ENCODE data around the gene ATF5. TPM values are rescaled to one million over a fixed set of nuclear protein-coding genes. Genes with fewer than 3 reads are reported as not detected.

Gene ATF5
- total RNA-seq (2022; extraction: Qiagen RNA extraction; ENCODE audit: low read depth) = 47.7 to 59.0 TPM (median 52.0 TPM) in 5 replicates

GRCh38 chr19:49929121-49929610 is at the start of gene ATF5, which contains the start of gene NUP62:
Gene ATF5 (plus strand): TSS chr19:49929205. CDS start chr19:49930851, 1,646 bp downstream.
Gene NUP62 (minus strand): TSS chr19:49929504. CDS start chr19:49909807, 19,697 bp downstream.

GRCh38 chr19:49896863-49897621 is 32.0 kb upstream of the ATF5 start, which contains the start of gene IL4I1:
Gene IL4I1 (minus strand): TSS chr19:49896887. CDS start chr19:49896160, 727 bp downstream.

GRCh38 chr19:49960980-49961379 is 32.0 kb downstream of the ATF5 start, which contains the start of gene SIGLEC11:
Gene SIGLEC11 (minus strand): TSS chr19:49961172. CDS start chr19:49961081, 91 bp downstream.

Other genes starting within 250 kb of the ATF5 start
- gene ADM5, start 239.6 kb upstream of the ATF5 start, total RNA-seq (2022; extraction: Qiagen RNA extraction; ENCODE audit: low read depth) = 4.0 to 7.6 TPM (median 5.7 TPM) in 5 replicates
- 11.6 to 14.6 TPM (median 13.4 TPM) in 5 replicates for gene CPT1C, start 238.1 kb upstream of the ATF5 start, total RNA-seq (2022; extraction: Qiagen RNA extraction; ENCODE audit: low read depth)
- gene TSKS, start 165.9 kb upstream of the ATF5 start, total RNA-seq (2022; extraction: Qiagen RNA extraction; ENCODE audit: low read depth) = 0.06 TPM in 1 of 5 replicates, not detected in the others
- gene AP2A1, start 162.2 kb upstream of the ATF5 start, total RNA-seq (2022; extraction: Qiagen RNA extraction; ENCODE audit: low read depth) = 44.3 to 56.6 TPM (median 52.4 TPM) in 5 replicates
- 13.9 to 17.0 TPM (median 15.0 TPM) in 5 replicates for gene FUZ, start 115.9 kb upstream of the ATF5 start, total RNA-seq (2022; extraction: Qiagen RNA extraction; ENCODE audit: low read depth)
- 51.8 to 71.0 TPM (median 61.4 TPM) in 5 replicates for gene MED25, start 110.9 kb upstream of the ATF5 start, total RNA-seq (2022; extraction: Qiagen RNA extraction; ENCODE audit: low read depth)
- gene PTOV1, start 78.0 kb upstream of the ATF5 start, total RNA-seq (2022; extraction: Qiagen RNA extraction; ENCODE audit: low read depth) = 121 to 156 TPM (median 142 TPM) in 5 replicates
- 51.8 to 57.7 TPM (median 54.9 TPM) in 5 replicates for gene PNKP, start 61.6 kb upstream of the ATF5 start, total RNA-seq (2022; extraction: Qiagen RNA extraction; ENCODE audit: low read depth)
- gene AKT1S1, start 51.9 kb upstream of the ATF5 start, total RNA-seq (2022; extraction: Qiagen RNA extraction; ENCODE audit: low read depth) = 75.5 to 121 TPM (median 104 TPM) in 5 replicates
- gene TBC1D17, start 51.5 kb upstream of the ATF5 start, total RNA-seq (2022; extraction: Qiagen RNA extraction; ENCODE audit: low read depth) = 21.9 to 24.2 TPM (median 22.6 TPM) in 5 replicates
- gene IL4I1, start 32.3 kb upstream of the ATF5 start, total RNA-seq (2022; extraction: Qiagen RNA extraction; ENCODE audit: low read depth) = 0.58 to 1.2 TPM (median 0.76 TPM) in 5 replicates
- 78.6 to 111 TPM (median 98.3 TPM) in 5 replicates for gene NUP62, start 299 bp downstream of the ATF5 start, total RNA-seq (2022; extraction: Qiagen RNA extraction; ENCODE audit: low read depth)
- not detected in 5 replicates for gene SIGLEC11, start 32.0 kb downstream of the ATF5 start, total RNA-seq (2022; extraction: Qiagen RNA extraction; ENCODE audit: low read depth)
- 36.7 to 43.4 TPM (median 42.8 TPM) in 5 replicates for gene VRK3, start 96.2 kb downstream of the ATF5 start, total RNA-seq (2022; extraction: Qiagen RNA extraction; ENCODE audit: low read depth)
- 9.1 to 12.1 TPM (median 11.4 TPM) in 5 replicates for gene ZNF473, start 96.8 kb downstream of the ATF5 start, total RNA-seq (2022; extraction: Qiagen RNA extraction; ENCODE audit: low read depth)
- not detected in 5 replicates for gene IZUMO2, start 234.1 kb downstream of the ATF5 start, total RNA-seq (2022; extraction: Qiagen RNA extraction; ENCODE audit: low read depth)